Stimulated activated CD8-positive, alpha-beta memory T cell treated with anti-CD3 and anti-CD28 coated beads, Interleukin-12 subunit alpha, Interleukin-12 subunit beta, amount 100 ng/mL, for 24 hours (primary cell): ENCODE measurements around the gene LRRC7.

Source experiments
- DNase-seq: peaks from one replicate; pipeline ENCODE4 v3.0.0-alpha.2; 2020; ENCODE audit errors: extremely low read depth

Gene LRRC7

DNA sequence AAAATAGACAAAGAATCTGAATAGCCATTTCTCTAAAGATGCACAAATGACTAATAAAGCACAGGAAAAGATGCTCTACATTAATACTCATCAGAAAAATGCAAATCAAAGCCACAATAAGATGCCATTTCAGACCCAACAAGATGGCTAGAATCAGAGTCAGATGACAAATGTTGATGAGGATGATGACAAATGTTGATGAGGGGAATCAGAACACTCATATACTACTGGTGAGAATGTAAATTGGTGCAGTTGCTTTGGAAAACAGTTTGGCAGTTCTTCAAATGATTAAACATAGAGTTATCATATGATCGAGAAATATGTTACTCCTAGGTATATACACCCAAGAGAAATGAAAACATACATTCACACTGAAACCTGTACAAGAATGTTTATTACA is 603.8 kb downstream of the LRRC7 start:
- no peak for DNase-seq
